Transverse colon (tissue), 4 donors: ENCODE measurements around the gene CCDC71. TPM values are rescaled to one million over a fixed set of nuclear protein-coding genes. Genes with fewer than 3 reads are reported as not detected.

Experiments
- DNase-seq: peaks from one replicate; pipeline ENCODE4 v3.0.0-alpha.2; 2019
- H3K27ac ChIP-seq, 4 donors: fragments of 200-600 bp; sonication (generic); 2 replicates each; pipeline ENCODE4 v1.5.1; 2016 to 2018; ENCODE audit warnings: inconsistent platforms in 4 of 4
- H3K27me3 ChIP-seq: fragments of 200-600 bp; sonication (generic); 2 replicates; pipeline ENCODE4 v1.5.1; 2017; ENCODE audit warnings: inconsistent platforms
- H3K36me3 ChIP-seq, 4 donors: fragments of 200-600 bp; sonication (generic); 2 replicates each; pipeline ENCODE4 v1.5.1; 2017 to 2019; ENCODE audit warnings: inconsistent platforms in 4 of 4
- H3K4me1 ChIP-seq, 4 donors: fragments of 200-600 bp; sonication (generic); 2 replicates each; pipeline ENCODE4 v1.5.1; 2017 to 2020; ENCODE audit warnings: inconsistent platforms in 4 of 4
- H3K4me3 ChIP-seq, 4 donors: fragments of 200-600 bp; sonication (generic); 1 replicate in 1 of 4; 2 replicates in 3 of 4; pipeline versions ENCODE4 v1.5.1 to v1.6.1; 2017 to 2019; ENCODE audit warnings: inconsistent platforms in 4 of 4
- H3K9me3 ChIP-seq, 2 donors: fragments of 200-600 bp; sonication (generic); 2 replicates each; pipeline ENCODE4 v1.5.1; 2017 to 2019; ENCODE audit warnings: inconsistent platforms in 2 of 2
- EP300 ChIP-seq: sonication (generic); formaldehyde crosslinking; IDR thresholded peaks from one replicate; pipeline ENCODE4 v1.6.1; 2017; ENCODE audit warnings: antibody characterized with exemption, low read depth
- POLR2A ChIP-seq: fragments of 450-650 bp; IDR thresholded peaks from one replicate; pipeline ENCODE4 v1.6.1; 2016; ENCODE audit warnings: antibody characterized with exemption, mild to moderate bottlenecking, moderate library complexity
- POLR2AphosphoS5 ChIP-seq, 3 donors: sonication (generic); formaldehyde crosslinking; IDR thresholded peaks; one replicate each; pipeline ENCODE4 v1.6.1; 2016; ENCODE audit warnings: antibody characterized with exemption in 3 of 3
- WGBS, 2 donors: methylation state at CpG; one replicate each; pipeline ENCODE4 v1.1.5; 2018; ENCODE audit warnings: low coverage in 1 of 2; 5-methylcytosine and 5-hydroxymethylcytosine counted together
- in situ Hi-C, 4 donors: fragments of 200-750 bp; cut with MboI; loops; one replicate each; pipeline versions ENCODE4 v1.15.0 to v1.15.1; 2017; ENCODE audit warnings: low sequenced_read_pairs in 3 of 4, low pct_ligation_motif_present in 1 of 4, low pct_unique_long_range_greater_than_20kb in 1 of 4
- intact Hi-C: fragments of 100-400 bp; cut with DNase I; formaldehyde crosslinking; loops from one replicate; pipeline ENCODE4 v1.15.1; 2023; ENCODE audit warnings: low total_unique reads
- total RNA-seq, 4 donors: library from RNA; depleted of rRNA; stranded (reverse); fragments of >200 nt; gene quantifications; one replicate each; pipeline ENCODE4 v1.1.0, GENCODE V29; 2016
- TF ChIP-seq, protein P1 (sequence below), 5 experiments: fragments of 200-600 bp in 3 of 5; fragments of 450-650 bp in 2 of 5; sonication (generic) in 3 of 5; IDR thresholded peaks; 1 replicate in 2 of 5; 2 replicates in 3 of 5; pipeline ENCODE4 v1.5.1; 2016 to 2017; ENCODE audit warnings: antibody characterized with exemption in 5 of 5, inconsistent platforms in 3 of 5, mild to moderate bottlenecking in 2 of 5, moderate library complexity in 1 of 5

The CCDC71 gene
- total RNA-seq, 4 donors from 2014 or later: 26.2 to 33.9 (median 31.3) TPM

DNA sequence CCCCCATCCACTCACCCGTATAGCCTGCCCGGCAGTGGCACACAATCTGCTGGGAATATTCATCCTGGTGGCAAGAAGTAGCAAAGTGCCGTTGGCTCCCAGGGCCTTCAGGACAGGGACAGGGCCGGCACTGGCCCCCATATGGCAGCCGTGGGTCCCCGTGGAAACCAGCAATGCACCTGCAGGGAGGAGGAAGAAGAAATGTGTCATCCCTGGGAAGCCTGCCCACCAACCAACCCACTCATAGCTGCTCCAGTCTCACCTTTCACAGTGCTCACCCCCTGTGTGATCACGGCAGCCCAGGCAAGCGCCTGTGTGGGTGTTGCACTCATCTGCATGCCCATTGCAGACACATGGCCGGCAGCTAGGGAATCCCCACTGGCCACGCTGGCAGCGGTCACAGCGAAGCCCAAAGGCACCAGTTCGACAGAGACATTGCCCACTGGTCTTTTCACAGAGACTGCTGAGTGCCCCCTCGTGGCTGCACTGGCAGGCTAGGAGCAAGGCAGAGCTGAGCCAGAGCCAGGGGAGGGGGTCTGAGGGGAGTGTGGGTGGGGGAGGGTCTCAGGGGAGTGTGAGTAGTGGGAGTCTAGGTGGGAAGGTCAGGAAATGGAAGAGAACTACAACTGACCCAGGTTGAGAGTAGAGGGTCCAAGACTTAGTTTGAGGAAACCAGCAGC is 41.0 kb downstream of the CCDC71 start:
- H3K36me3 ChIP-seq: peaks cover 0 to 2% (median 0%) of the 10 kb centered on the region in 4 donors
- intact Hi-C loops: no loop called here
- H3K9me3 ChIP-seq: no peaks in the 10 kb centered on the region
- peaks cover 0 to 6% (median 3%) of the 10 kb centered on the region in 4 donors for H3K4me1 ChIP-seq
- no peak for TF ChIP-seq POLR2A
- TF ChIP-seq POLR2AphosphoS5 (IDR thresholded peaks at IDR 0.05): no peak
- TF ChIP-seq EP300: no peak
- TF ChIP-seq, protein P1, sequence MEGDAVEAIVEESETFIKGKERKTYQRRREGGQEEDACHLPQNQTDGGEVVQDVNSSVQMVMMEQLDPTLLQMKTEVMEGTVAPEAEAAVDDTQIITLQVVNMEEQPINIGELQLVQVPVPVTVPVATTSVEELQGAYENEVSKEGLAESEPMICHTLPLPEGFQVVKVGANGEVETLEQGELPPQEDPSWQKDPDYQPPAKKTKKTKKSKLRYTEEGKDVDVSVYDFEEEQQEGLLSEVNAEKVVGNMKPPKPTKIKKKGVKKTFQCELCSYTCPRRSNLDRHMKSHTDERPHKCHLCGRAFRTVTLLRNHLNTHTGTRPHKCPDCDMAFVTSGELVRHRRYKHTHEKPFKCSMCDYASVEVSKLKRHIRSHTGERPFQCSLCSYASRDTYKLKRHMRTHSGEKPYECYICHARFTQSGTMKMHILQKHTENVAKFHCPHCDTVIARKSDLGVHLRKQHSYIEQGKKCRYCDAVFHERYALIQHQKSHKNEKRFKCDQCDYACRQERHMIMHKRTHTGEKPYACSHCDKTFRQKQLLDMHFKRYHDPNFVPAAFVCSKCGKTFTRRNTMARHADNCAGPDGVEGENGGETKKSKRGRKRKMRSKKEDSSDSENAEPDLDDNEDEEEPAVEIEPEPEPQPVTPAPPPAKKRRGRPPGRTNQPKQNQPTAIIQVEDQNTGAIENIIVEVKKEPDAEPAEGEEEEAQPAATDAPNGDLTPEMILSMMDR (IDR thresholded peaks at IDR 0.05): no peak
- in situ Hi-C loops: loop anchor here in 1 of 4 donors (5.0 kb wide), 1 partner anchor 42 kb away; the partner anchor contains the start of gene CCDC71
- no peak overlapping the region for H3K27ac ChIP-seq
- DNase-seq: no peak
- WGBS, 2 donors: 82% methylated on average over 14 of the region's 14 CpGs; no CpG with 5 or more reads in 1 of the 2 donors
- H3K4me3 ChIP-seq: no peak overlapping the region
- H3K27me3 ChIP-seq: no peaks in the 10 kb centered on the region

DNA sequence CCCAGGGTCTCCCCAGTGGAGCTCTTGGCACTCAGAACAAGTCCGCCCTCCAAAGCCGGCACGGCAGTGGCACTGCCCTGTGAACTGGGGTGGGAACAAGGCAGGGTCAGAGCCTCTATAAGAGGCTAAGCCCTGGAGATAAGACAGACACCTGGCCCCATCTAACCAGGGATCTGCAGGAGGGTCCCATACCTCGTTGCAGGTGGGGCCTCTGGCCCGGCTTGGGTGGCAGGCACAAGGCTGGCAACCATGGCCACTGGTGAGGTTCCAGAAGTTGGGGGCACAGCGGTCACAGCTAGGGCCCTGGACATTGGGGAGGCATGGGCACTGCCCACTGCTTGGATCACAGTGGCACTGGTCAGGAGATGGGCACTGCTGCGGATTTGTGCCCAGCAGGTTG is 41.9 kb downstream of the CCDC71 start:
- WGBS, 2 donors: 73% methylated on average over 5 of the region's 7 CpGs; no CpG with 5 or more reads in 1 of the 2 donors
- peaks cover 6 to 14% (median 9%) of the 10 kb centered on the region in 4 donors for H3K4me1 ChIP-seq
- peaks cover 0 to 2% (median 0%) of the 10 kb centered on the region in 4 donors for H3K36me3 ChIP-seq
- in situ Hi-C loops (loop anchor here in 1 of 4 donors (5.0 kb wide), 1 partner anchor 43 kb away; the partner anchor contains the start of gene CCDC71), intact Hi-C loops (no loop called here)
- no peaks in the 10 kb centered on the region for H3K27me3 ChIP-seq
- TF ChIP-seq, protein P1 (IDR thresholded peaks at IDR 0.05): no peak
- no peak for TF ChIP-seq POLR2A
- no peak for TF ChIP-seq POLR2AphosphoS5 (IDR thresholded peaks at IDR 0.05)
- TF ChIP-seq EP300: no peak
- no peaks in the 10 kb centered on the region for H3K9me3 ChIP-seq
- DNase-seq: no peak
- no peak overlapping the region for H3K27ac ChIP-seq
- no peak overlapping the region for H3K4me3 ChIP-seq

DNA sequence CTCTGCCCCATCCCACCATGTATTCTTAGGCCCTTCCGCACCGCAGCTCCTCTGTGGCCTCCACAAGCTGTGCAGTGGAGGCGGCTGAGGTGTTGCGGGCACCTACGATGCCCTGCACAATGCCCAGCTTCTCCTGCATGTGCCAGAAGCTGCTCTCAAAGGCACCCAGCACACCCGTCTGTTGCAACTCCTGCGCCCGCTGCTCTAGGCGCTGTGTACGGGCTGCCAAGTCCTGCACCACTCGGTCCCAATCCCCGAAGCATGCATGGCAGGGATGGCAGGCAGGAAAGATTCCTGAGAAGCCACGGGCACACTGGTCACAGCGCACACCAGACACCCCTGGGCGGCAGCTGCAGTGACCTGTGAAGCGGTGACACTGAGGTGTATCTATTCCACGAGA is 42.4 kb downstream of the CCDC71 start:
- intact Hi-C loops (no loop called here), in situ Hi-C loops (loop anchor here in 1 of 4 donors (5.0 kb wide), 1 partner anchor 44 kb away; the partner anchor contains the start of gene CCDC71)
- DNase-seq: no peak
- Histone ChIP-seq H3K27me3 (no peaks in the 10 kb centered on the region), H3K9me3 (no peaks in the 10 kb centered on the region), H3K4me1 (peaks cover 8 to 18% (median 13%) of the 10 kb centered on the region in 4 donors), H3K4me3 (no peak overlapping the region), H3K36me3 (peaks cover 0 to 2% (median 1%) of the 10 kb centered on the region in 4 donors), H3K27ac (no peak overlapping the region)
- TF ChIP-seq, protein P1 (IDR thresholded peaks at IDR 0.05): no peak
- TF ChIP-seq EP300: no peak
- TF ChIP-seq POLR2A: no peak
- TF ChIP-seq POLR2AphosphoS5 (IDR thresholded peaks at IDR 0.05): no peak
- 92 to 94% methylated on average over 6 to 17 of the region's 17 CpGs for WGBS, 2 donors

DNA sequence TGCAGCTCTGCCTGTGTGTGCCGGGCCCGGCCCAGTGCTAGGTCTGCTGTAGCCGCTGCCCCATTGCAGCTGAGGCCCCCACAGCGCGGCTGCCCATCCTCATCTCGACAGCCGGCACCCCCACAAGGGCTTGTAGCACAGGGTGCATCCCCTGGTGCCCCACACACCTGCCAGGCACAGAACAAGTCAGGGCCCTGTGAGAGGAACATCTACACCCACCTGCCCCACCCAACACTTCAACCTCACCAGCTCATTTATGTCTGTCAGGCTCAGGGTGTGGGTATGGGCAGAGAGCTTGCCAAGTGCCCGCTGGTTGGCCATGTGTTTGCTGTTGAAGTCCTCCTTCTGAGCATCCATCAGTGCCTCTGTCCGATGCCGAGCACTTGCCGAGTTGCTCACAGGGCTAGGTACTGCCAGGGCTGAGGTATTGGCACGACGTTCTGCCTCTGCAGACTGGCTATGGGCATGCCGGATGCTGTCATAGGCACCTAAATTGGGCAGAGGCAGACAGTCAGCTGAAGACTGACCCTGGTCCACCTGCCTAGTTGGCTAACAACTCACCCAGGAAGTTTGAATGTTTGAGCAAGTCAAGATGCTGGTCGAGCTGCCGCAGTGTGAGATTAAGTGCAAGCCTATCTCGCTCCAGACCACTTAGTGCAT is 43.1 kb downstream of the CCDC71 start:
- H3K4me1 ChIP-seq: peaks cover 8 to 18% (median 13%) of the 10 kb centered on the region in 4 donors
- TF ChIP-seq, protein P1 (IDR thresholded peaks at IDR 0.05): no peak
- TF ChIP-seq POLR2AphosphoS5 (IDR thresholded peaks at IDR 0.05): no peak
- no peak for TF ChIP-seq EP300
- TF ChIP-seq POLR2A: no peak
- no peaks in the 10 kb centered on the region for H3K27me3 ChIP-seq
- intact Hi-C loops (no loop called here), in situ Hi-C loops (loop anchor here in 1 of 4 donors (5.0 kb wide), 1 partner anchor 44 kb away; the partner anchor contains the start of gene CCDC71)
- no peak for DNase-seq
- H3K9me3 ChIP-seq: no peaks in the 10 kb centered on the region
- H3K36me3 ChIP-seq: peaks cover 0 to 9% (median 3%) of the 10 kb centered on the region in 4 donors
- H3K27ac ChIP-seq: no peak overlapping the region
- H3K4me3 ChIP-seq: no peak overlapping the region
- 89% methylated on average over 9 of the region's 17 CpGs; no CpG with 5 or more reads in 1 of the 2 donors for WGBS, 2 donors
